Measurements from ENCODE around the gene CLK4. TPM values are rescaled to one million over a fixed set of nuclear protein-coding genes. Genes with fewer than 3 reads are reported as not detected.

Gene CLK4
- total RNA-seq, 4 donors from 2014 or later, result 16.0 to 59.0 (median 27.2) TPM

GRCh38 chr5:178619390-178619789, 7.5 kb downstream of the CLK4 start:
- no peak for ATAC-seq
- WGBS, 2 donors (ENCODE audit: low coverage in 1 of 2), result 33 to 56% methylated on average over 1 of the region's 1 CpG
- H3K27ac ChIP-seq, result no peak overlapping the region
- TF ChIP-seq EP300 (IDR thresholded peaks at IDR 0.05), result no peak
- TF ChIP-seq POLR2AphosphoS5 (IDR thresholded peaks at IDR 0.05), result no peak
- TF ChIP-seq CTCF (IDR thresholded peaks at IDR 0.05), result no peak
- no peak for TF ChIP-seq POLR2A (IDR thresholded peaks at IDR 0.05)
- H3K9me3 ChIP-seq, result no peaks in the 10 kb centered on the region
- H3K36me3 ChIP-seq, result peaks cover 9 to 88% of the 10 kb centered on the region in 2 donors
- H3K27me3 ChIP-seq, result no peaks in the 10 kb centered on the region
- peaks cover 10 to 56% (median 11%) of the 10 kb centered on the region in 3 donors for H3K4me1 ChIP-seq
- H3K4me3 ChIP-seq, result no peak overlapping the region

DNA sequence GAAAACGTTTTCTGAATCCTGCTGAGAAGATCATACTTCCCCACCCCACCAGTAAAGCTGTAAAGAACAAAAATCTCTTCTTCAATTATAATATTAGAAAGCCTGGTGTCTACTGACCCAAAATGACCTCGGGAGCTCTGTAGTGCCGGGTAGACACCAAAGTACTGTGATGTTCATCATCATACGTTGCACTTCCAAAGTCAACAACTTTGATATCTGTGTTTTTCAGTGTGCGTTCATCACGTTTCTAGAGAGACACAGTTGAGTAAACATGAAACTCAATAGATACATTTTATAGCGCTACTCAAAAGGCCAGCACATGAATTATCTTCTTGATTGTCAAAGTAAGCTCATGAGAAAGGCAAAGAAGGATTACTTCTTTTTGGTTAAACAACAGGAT, 14.6 kb downstream of the CLK4 start:
- Histone ChIP-seq H3K4me1 (no peaks in the 10 kb centered on the region), H3K9me3 (no peaks in the 10 kb centered on the region), H3K4me3 (no peak overlapping the region), H3K36me3 (peaks cover 19 to 100% of the 10 kb centered on the region in 2 donors), H3K27ac (no peak overlapping the region), H3K27me3 (no peaks in the 10 kb centered on the region)
- no peak for ATAC-seq
- TF ChIP-seq POLR2AphosphoS5 (IDR thresholded peaks at IDR 0.05), result no peak
- no peak for TF ChIP-seq EP300 (IDR thresholded peaks at IDR 0.05)
- no peak for TF ChIP-seq POLR2A (IDR thresholded peaks at IDR 0.05)
- TF ChIP-seq CTCF (IDR thresholded peaks at IDR 0.05), result no peak
- WGBS, 2 donors (ENCODE audit: low coverage in 1 of 2), result 67 to 76% methylated on average over 3 to 7 of the region's 7 CpGs

DNA sequence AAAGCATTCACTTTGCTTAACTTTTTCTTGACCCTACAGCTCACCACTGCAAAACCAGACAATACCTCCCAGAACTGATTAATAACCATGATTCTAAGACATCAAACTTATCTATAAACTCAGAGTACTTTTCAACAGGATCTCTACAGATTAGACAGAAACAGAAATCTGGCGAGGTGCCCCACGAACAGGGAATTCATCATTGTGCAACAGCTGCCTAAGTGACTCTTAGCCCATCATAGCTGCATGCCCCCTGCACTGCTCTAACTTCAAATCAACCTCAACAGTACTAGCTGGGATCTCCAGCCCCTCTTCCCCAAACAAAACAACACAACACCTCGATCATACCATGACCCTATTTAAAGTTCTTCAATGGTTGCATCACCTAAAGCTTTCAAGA, 20.6 kb downstream of the CLK4 start:
- ATAC-seq, result no peak

DNA sequence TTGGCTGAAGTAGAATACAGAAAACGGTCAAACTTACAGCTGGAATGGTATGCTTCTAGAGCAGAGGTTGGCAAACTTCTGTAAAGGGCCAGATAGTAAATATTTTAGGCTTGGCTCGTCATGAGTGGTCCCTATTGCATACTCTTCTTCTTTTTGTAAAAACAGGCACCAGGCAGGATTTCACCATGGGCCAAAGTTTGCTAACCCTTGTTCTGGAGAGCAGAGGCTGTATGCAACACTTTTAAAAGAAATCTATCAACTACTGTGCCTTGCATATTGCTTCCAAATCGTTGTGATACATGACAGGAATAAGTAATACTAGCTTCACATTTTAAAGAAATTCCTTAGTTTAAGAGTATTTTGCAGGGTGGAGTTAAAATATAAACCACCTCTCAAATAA, 21.1 kb downstream of the CLK4 start:
- ATAC-seq, result no peak
- Histone ChIP-seq H3K36me3 (peaks cover 0 to 94% of the 10 kb centered on the region in 2 donors), H3K4me1 (peaks cover 5 to 57% (median 6%) of the 10 kb centered on the region in 3 donors)

More for the DNA sequence above, 20.6 kb downstream of the CLK4 start:
- no peaks in the 10 kb centered on the region for H3K27me3 ChIP-seq
- H3K36me3 ChIP-seq, result peaks cover 0 to 94% of the 10 kb centered on the region in 2 donors
- no peak overlapping the region for H3K4me3 ChIP-seq
- TF ChIP-seq POLR2AphosphoS5 (IDR thresholded peaks at IDR 0.05) (no peak), EP300 (IDR thresholded peaks at IDR 0.05) (no peak), CTCF (IDR thresholded peaks at IDR 0.05) (no peak), POLR2A (IDR thresholded peaks at IDR 0.05) (no peak)
- H3K9me3 ChIP-seq, result no peaks in the 10 kb centered on the region
- 31 to 42% methylated on average over 3 of the region's 3 CpGs for WGBS, 2 donors (ENCODE audit: low coverage in 1 of 2)
- H3K4me1 ChIP-seq, result peaks cover 5 to 56% (median 6%) of the 10 kb centered on the region in 3 donors
- H3K27ac ChIP-seq, result peak overlapping the region in 3 of 4 donors; percentile 6 to 55 (median 34)

More for the DNA sequence above, 21.1 kb downstream of the CLK4 start:
- H3K9me3 ChIP-seq, result no peaks in the 10 kb centered on the region
- WGBS, 2 donors (ENCODE audit: low coverage in 1 of 2), result 27 to 36% methylated on average over 3 of the region's 3 CpGs
- no peak for TF ChIP-seq EP300 (IDR thresholded peaks at IDR 0.05)
- no peak for TF ChIP-seq CTCF (IDR thresholded peaks at IDR 0.05)
- TF ChIP-seq POLR2AphosphoS5 (IDR thresholded peaks at IDR 0.05), result no peak
- TF ChIP-seq POLR2A (IDR thresholded peaks at IDR 0.05), result no peak
- H3K27me3 ChIP-seq, result no peaks in the 10 kb centered on the region
- peak overlapping the region in 2 of 4 donors; percentile 3 to 16 for H3K27ac ChIP-seq
- H3K4me3 ChIP-seq, result no peak overlapping the region

Data from gastroesophageal sphincter (tissue), 4 donors.